ENCODE results near the gene TMEM202.

TMEM202 gene

GRCh38 chr15:72397796-72398588, at the start of gene TMEM202:
Gene TMEM202 (plus strand): TSS chr15:72398305. CDS start chr15:72398327, 22 bp downstream.
- TF ChIP-seq CTCF (IDR thresholded peaks at IDR 0.05; ENCODE audit: insufficient read depth, low read depth, low read length, missing control alignments), result no peak
- no peak for DNase-seq (ENCODE audit: low read depth)
- H3K4me3 ChIP-seq (ENCODE audit: low read depth, low read length), result no peak within 1 kb of the TSS

GRCh38 chr15:72353266-72353665, 44.8 kb upstream of the TMEM202 start:
- no peak for DNase-seq (ENCODE audit: low read depth)
- TF ChIP-seq CTCF (IDR thresholded peaks at IDR 0.05; ENCODE audit: insufficient read depth, low read depth, low read length, missing control alignments), result no peak

GRCh38 chr15:72354496-72354895, 43.6 kb upstream of the TMEM202 start:
- H3K4me3 ChIP-seq (ENCODE audit: low read depth, low read length), result no peak overlapping the region
- DNase-seq (ENCODE audit: low read depth), result no peak
- TF ChIP-seq CTCF (IDR thresholded peaks at IDR 0.05; ENCODE audit: insufficient read depth, low read depth, low read length, missing control alignments), result no peak

More at GRCh38 chr15:72353266-72353665, 44.8 kb upstream of the TMEM202 start:
- no peak overlapping the region for H3K4me3 ChIP-seq (ENCODE audit: low read depth, low read length)

GRCh38 chr15:72358121-72358520, 40.0 kb upstream of the TMEM202 start:
- DNase-seq (ENCODE audit: low read depth), result no peak
- no peak for TF ChIP-seq CTCF (IDR thresholded peaks at IDR 0.05; ENCODE audit: insufficient read depth, low read depth, low read length, missing control alignments)
- H3K4me3 ChIP-seq (ENCODE audit: low read depth, low read length), result no peak overlapping the region

- TF ChIP-seq CTCF (IDR thresholded peaks at IDR 0.05; ENCODE audit: insufficient read depth, low read depth, low read length, missing control alignments), result no peak
- H3K4me3 ChIP-seq (ENCODE audit: low read depth, low read length), result no peak overlapping the region
- DNase-seq (ENCODE audit: low read depth), result peak; percentile 75
Measured at GRCh38 chr15:72358650-72359171, 39.4 kb upstream of the TMEM202 start.

- DNase-seq (ENCODE audit: low read depth), result no peak
- TF ChIP-seq CTCF (IDR thresholded peaks at IDR 0.05; ENCODE audit: insufficient read depth, low read depth, low read length, missing control alignments), result no peak
- H3K4me3 ChIP-seq (ENCODE audit: low read depth, low read length), result no peak overlapping the region
Measured at GRCh38 chr15:72361176-72361575, 36.9 kb upstream of the TMEM202 start.
